Right lobe of liver (tissue), 6 donors: Measurements from ENCODE around the gene OSBPL10. TPM values are rescaled to one million over a fixed set of nuclear protein-coding genes. Genes with fewer than 3 reads are reported as not detected.

ENCODE experiments used
- ATAC-seq, 4 donors: fragments of 200-7000 bp; cut with Tn5 transposase; one replicate each; pipeline ENCODE4 v1.9.1; 2020; ENCODE audit warnings: mild to moderate bottlenecking in 4 of 4, moderate library complexity in 4 of 4
- DNase-seq, 3 donors: peaks; one replicate each; pipeline ENCODE4 v3.0.0-alpha.2; 2020
- H3K27ac ChIP-seq, 3 donors: fragments of 200-600 bp; one replicate each; pipeline ENCODE4 v1.8.0; 2022
- H3K27me3 ChIP-seq, 2 donors: fragments of 200-600 bp; one replicate each; pipeline ENCODE4 v1.8.0; 2022
- H3K36me3 ChIP-seq, 4 donors: fragments of 200-600 bp; sonication (generic) in 1 of 4; one replicate each; pipeline versions ENCODE4 v1.5.1 to v1.8.0; 2017 to 2022; ENCODE audit warnings: control low read depth in 1 of 4
- H3K4me1 ChIP-seq, 4 donors: fragments of 200-600 bp; sonication (generic) in 1 of 4; one replicate each; pipeline versions ENCODE4 v1.5.1 to v1.8.0; 2017 to 2022; ENCODE audit warnings: control low read depth in 1 of 4
- H3K4me3 ChIP-seq, 3 donors: fragments of 200-600 bp; one replicate each; pipeline ENCODE4 v1.8.0; 2022
- H3K9me3 ChIP-seq, 4 donors: fragments of 200-600 bp; sonication (generic) in 1 of 4; one replicate each; pipeline versions ENCODE4 v1.5.1 to v1.8.0; 2017 to 2022; ENCODE audit warnings: control low read depth in 1 of 4
- CTCF ChIP-seq, 4 donors: fragments of 200-600 bp in 3 of 4; fragments of 450-650 bp in 1 of 4; IDR thresholded peaks; one replicate each; pipeline versions ENCODE4 v1.5.1 to v1.8.0; 2016 to 2022; ENCODE audit warnings: antibody characterized with exemption in 4 of 4, mild to moderate bottlenecking in 2 of 4
- POLR2A ChIP-seq: fragments of 450-650 bp; IDR thresholded peaks from one replicate; pipeline ENCODE4 v1.6.1; 2017; ENCODE audit warnings: antibody characterized with exemption, mild to moderate bottlenecking
- WGBS: methylation state at CpG from one replicate; pipeline ENCODE4 v1.1.6; 2018; ENCODE audit warnings: low coverage, low lambda C conversion rate; ENCODE audit not compliant: insufficient coverage; ENCODE audit errors: missing lambda C conversion rate; 5-methylcytosine and 5-hydroxymethylcytosine counted together
- intact Hi-C, 2 donors: fragments of 100-400 bp; cut with DNase I; formaldehyde crosslinking; loops; one replicate each; pipeline versions ENCODE4 v1.11.2 to v1.14.1; 2022
- total RNA-seq, 6 experiments: library from RNA; depleted of rRNA in 2 of 6; stranded (reverse); fragments of >200 nt in 2 of 6; fragmentation: NEBNext Ultra II Directional in 3 of 6; extraction: Animal tissue kit (Norgen Biotek cat#: 25700) in 3 of 6; gene quantifications; one replicate each; pipeline versions ENCODE4 v1.1.0 to v1.2.4, GENCODE V29; 2016 to 2023
- donor health status: DM: no; HTN: yes; CAD: no.
- donor health status: DM: no; HTN: no; CAD: no.
- donor health status: DM: no; HTN: no; CAD: no.
- donor health status: DM: no; HTN: yes; CAD: no.
- donor health status: DM: no; HTN: yes; CAD: no.

Gene OSBPL10
- total RNA-seq, 6 experiments from 2014 or later, result 2.2 to 13.0 (median 3.7) TPM

DNA sequence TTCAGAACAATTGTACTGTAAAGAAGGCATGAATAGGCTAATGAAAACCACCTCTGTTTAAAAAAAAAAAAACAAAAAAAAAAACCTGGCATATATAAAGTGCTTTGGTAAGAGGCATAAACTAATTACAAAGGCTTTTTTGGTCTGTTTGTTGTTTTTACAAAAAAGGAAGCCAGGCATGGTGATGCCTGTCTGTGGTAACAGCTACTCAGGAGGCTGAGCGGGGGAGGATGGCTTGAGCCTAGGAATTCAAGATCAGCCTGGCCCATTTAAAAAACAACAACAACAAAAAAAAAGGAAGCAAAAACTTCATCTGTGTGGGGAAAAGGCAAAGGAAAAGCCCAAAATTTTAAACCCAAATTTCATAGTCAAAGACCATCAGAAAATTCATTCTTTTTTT lies 47.0 kb downstream of the OSBPL10 start:
- Histone ChIP-seq H3K36me3 (no peaks in the 10 kb centered on the region), H3K9me3 (no peaks in the 10 kb centered on the region), H3K4me3 (no peak overlapping the region), H3K27ac (no peak overlapping the region), H3K4me1 (no peaks in the 10 kb centered on the region), H3K27me3 (no peaks in the 10 kb centered on the region)
- intact Hi-C loops, result no loop called here
- WGBS, result 80% methylated on average over 1 of the region's 1 CpG
- TF ChIP-seq CTCF (IDR thresholded peaks at IDR 0.05) (no peak), POLR2A (no peak)
- ATAC-seq (no peak), DNase-seq (no peak)

GRCh38 chr3:31932990-31933389 lies 48.1 kb downstream of the OSBPL10 start:
- intact Hi-C loops, result no loop called here
- no peak for DNase-seq
- Histone ChIP-seq H3K9me3 (no peaks in the 10 kb centered on the region), H3K4me3 (no peak overlapping the region), H3K36me3 (no peaks in the 10 kb centered on the region), H3K4me1 (no peaks in the 10 kb centered on the region), H3K27me3 (no peaks in the 10 kb centered on the region), H3K27ac (no peak overlapping the region)
- no peak for ATAC-seq
- no peak for TF ChIP-seq POLR2A
- no peak for TF ChIP-seq CTCF (IDR thresholded peaks at IDR 0.05)
- WGBS, result 67% methylated on average over 2 of the region's 3 CpGs

- DNase-seq (no peak), ATAC-seq (no peak)
- no peak overlapping the region for H3K4me3 ChIP-seq
- no peaks in the 10 kb centered on the region for H3K36me3 ChIP-seq
- TF ChIP-seq CTCF (IDR thresholded peaks at IDR 0.05) (no peak), POLR2A (no peak)
- no peak overlapping the region for H3K27ac ChIP-seq
- H3K27me3 ChIP-seq, result no peaks in the 10 kb centered on the region
- intact Hi-C loops, result no loop called here
- no peaks in the 10 kb centered on the region for H3K4me1 ChIP-seq
- whole genome bisulfite sequencing, result 83% methylated on average over 3 of the region's 4 CpGs
- H3K9me3 ChIP-seq, result no peaks in the 10 kb centered on the region
Measured at GRCh38 chr3:31929826-31930502, 51.1 kb downstream of the OSBPL10 start.

DNA sequence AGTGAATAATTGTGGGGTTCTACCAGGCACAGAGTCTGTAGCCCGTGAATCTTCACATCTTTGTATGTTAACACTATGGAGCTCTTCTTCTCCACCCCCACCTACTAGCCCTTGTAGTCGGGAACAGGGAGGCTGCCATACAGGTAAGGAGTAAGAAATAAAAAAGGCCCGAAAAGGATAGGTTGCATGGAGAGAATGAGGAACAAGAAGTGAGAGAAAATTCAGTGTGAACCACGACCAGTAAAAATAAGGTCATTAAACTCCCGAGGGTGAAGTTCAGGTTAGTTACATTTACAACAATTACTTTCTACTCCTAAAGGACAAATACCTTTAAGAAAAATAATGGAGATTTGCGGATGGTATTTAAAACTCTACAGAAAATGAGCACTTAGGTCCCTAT lies 53.3 kb downstream of the OSBPL10 start:
- intact Hi-C loops, result no loop called here

More for the DNA sequence above, 53.3 kb downstream of the OSBPL10 start:
- Histone ChIP-seq H3K4me1 (no peaks in the 10 kb centered on the region), H3K27me3 (no peaks in the 10 kb centered on the region), H3K27ac (no peak overlapping the region), H3K36me3 (no peaks in the 10 kb centered on the region), H3K4me3 (no peak overlapping the region), H3K9me3 (no peaks in the 10 kb centered on the region)
- no peak for TF ChIP-seq POLR2A
- no peak for TF ChIP-seq CTCF (IDR thresholded peaks at IDR 0.05)
- WGBS, result 59% methylated on average over 6 of the region's 6 CpGs
- ATAC-seq, result no peak
- DNase-seq, result no peak
